ENCODE data around the gene TRAF1.

Gene TRAF1

DNA sequence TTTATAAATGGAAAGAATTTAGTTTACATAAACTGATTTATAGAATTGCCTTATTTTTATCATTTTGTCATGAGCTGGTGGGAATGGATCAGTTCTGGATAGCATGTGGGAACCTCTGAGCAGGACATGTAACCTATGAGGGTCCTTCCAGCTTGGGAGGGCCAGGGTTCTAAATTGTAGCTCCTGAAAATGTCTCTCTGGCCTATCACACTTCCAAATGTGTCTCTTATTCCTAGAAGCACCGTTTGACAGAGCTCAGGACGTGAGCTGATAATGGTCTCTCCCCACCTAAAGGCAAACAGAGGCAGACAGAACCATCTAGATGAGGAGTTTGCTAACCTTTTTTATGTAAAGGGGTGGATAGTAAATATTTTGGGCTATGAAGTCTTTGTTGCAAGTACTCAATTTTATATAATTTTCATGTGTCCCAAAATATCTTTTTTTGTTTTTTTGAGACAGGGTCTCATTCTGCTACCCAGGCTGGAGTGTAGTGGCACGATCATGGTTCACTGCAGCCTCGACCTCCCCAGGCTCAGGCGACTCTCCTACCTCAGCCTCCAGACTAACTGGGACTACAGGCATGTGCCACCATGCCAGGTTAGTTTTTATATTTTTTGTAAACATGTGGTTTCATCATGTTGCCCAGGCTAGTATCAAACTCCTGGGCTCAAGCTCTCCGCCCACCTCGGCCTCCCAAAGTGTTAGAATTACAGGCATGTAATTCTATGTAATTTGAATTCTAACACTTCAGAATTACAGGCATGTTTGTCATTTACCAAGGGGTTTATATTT lies 4.0 kb downstream of the TRAF1 start:
- no peak overlapping the region for H3K4me3 ChIP-seq (ENCODE audit: low read depth, low read length)

DNA sequence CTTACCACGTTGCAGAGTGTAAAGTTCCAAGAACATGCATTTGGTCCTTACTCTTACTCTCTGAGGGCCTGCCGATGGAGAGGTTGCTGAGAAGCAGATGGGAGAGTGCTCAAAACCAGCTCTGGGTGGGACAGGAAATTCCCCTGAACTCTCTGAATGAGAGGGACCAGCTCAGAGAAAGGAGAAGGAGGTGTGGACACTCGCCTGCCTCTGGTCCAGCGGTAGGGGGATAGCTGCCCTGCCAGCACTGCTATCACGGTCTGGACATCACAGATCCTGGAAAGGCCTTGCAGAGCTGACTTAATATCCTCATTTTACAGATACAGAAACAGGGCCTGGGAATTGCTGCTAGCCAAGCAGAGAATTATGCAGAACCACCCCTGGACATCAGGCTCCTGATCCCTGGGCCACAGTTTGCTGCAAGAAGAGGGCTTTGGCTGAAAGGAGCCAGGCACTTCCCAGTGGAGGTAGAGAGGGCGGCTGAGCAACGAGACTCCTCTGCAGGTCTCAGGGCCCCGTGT lies 4.9 kb downstream of the TRAF1 start:
- no peak overlapping the region for H3K4me3 ChIP-seq (ENCODE audit: low read depth, low read length)
- TF ChIP-seq, protein P1, sequence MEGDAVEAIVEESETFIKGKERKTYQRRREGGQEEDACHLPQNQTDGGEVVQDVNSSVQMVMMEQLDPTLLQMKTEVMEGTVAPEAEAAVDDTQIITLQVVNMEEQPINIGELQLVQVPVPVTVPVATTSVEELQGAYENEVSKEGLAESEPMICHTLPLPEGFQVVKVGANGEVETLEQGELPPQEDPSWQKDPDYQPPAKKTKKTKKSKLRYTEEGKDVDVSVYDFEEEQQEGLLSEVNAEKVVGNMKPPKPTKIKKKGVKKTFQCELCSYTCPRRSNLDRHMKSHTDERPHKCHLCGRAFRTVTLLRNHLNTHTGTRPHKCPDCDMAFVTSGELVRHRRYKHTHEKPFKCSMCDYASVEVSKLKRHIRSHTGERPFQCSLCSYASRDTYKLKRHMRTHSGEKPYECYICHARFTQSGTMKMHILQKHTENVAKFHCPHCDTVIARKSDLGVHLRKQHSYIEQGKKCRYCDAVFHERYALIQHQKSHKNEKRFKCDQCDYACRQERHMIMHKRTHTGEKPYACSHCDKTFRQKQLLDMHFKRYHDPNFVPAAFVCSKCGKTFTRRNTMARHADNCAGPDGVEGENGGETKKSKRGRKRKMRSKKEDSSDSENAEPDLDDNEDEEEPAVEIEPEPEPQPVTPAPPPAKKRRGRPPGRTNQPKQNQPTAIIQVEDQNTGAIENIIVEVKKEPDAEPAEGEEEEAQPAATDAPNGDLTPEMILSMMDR (IDR thresholded peaks at IDR 0.05; ENCODE audit: low read depth, low read length), result no peak

More for the DNA sequence above, 4.0 kb downstream of the TRAF1 start:
- TF ChIP-seq, protein P1 (IDR thresholded peaks at IDR 0.05; ENCODE audit: low read depth, low read length), result no peak

DNA sequence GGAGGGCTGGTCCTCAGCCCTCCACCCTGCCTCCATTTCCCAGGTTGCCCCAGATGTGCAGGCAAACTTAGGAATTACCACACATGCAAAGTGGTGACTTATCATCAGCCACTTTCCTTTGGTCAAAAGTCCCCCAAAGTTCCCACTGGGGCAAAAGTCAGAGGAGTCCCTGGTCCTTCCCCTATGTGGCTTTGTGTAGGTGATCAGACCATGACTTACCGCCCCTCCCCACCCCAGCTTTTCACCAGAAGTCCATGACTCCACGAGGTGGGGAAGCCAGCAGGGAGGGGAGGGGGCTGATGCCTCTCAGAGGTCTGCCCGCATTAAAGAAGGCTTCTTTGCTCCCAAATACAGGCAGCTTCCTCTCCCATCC lies 5.8 kb downstream of the TRAF1 start:
- TF ChIP-seq, protein P1 (IDR thresholded peaks at IDR 0.05; ENCODE audit: low read depth, low read length), result no peak
- no peak overlapping the region for H3K4me3 ChIP-seq (ENCODE audit: low read depth, low read length)

DNA sequence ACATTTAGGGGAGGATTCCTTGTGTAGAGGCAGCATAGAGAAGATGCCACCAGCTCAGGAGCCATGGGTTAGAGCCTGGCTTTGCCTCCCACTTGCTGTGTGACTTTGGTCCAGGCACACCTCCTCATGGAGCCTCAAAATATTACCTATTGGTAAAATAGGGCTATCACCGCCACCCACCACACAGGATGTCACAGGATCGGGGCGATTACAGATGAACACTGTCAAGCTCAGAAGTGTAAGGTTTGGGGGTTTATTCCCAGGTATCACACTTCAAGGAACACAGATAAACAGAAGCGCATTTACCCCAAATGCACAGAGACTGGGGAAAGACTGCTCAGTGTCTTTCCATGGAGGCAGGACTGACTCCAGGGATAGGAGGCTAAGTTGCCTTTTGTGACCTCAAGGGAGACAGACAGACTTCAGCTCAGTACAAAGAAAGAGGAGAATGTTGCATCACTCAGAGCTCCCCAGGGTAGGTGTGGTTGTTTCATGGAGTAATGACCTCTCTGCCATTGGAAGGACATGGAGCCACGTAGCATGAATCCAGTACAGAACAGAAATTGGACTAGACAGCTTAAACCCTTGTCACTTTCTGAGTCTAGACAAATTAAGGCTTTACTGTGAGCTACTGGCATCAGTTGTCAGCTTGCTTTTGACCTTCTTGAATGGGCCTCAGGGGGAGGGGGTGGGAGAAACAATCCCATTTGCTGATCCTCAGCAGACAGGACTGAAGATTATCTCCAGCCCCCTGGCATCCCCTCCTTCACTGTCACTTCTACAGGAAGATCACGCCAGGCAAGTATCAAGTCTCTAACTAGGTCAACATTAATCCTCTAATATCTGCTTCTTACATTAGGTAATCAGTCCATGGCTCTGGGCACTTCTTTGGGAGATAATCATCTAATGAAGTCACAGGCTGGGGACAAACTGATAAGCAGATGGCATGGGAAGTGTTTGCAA lies 6.5 kb downstream of the TRAF1 start:
- TF ChIP-seq, protein P1 (IDR thresholded peaks at IDR 0.05; ENCODE audit: low read depth, low read length), result no peak
- H3K4me3 ChIP-seq (ENCODE audit: low read depth, low read length), result no peak overlapping the region

DNA sequence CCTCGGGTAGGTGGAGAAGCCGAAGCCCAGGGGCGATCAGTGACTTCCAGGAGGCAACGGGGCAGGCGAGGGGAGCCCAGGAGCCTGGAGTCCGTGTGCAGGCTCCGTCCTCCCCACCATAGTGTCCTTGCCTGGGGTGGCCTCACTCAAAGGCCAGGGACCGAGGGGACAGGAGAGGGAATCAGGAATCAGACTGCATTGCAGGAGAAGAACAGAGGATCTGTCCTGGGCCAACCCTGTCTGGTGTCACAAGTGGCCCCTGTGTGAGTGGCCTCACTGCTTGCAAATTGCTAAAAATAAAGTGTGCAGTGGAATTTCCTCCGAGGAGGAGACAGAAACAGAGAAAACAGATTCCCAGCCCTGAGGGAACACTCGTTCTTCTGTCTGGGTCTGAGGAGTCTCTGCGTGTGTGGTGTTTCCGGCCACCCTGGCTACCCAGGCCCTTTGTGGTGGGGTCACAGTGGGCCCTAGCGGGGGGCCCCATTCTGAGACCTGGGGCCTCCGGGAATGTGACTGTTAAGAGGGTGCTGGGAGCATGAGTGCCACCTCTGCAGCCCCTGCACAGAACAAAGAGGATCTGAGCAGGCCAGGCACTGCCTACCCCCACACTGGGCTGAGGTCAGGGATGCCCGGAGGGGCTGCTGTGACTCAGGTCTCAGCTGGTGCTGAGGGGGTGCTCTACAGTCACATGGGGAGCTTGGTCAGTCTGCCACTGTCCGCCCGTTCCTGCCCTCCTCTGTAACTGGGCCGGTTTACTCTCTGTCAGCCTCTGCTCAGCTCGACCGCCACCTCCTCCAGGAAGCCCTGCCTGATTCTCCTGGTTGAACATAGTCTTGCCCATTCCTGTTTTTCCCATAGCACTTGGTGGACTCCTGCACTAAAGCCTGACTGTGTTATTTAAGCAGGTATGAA lies 7.4 kb downstream of the TRAF1 start:
- TF ChIP-seq, protein P1 (IDR thresholded peaks at IDR 0.05; ENCODE audit: low read depth, low read length), result no peak
- H3K4me3 ChIP-seq (ENCODE audit: low read depth, low read length), result no peak overlapping the region

DNA sequence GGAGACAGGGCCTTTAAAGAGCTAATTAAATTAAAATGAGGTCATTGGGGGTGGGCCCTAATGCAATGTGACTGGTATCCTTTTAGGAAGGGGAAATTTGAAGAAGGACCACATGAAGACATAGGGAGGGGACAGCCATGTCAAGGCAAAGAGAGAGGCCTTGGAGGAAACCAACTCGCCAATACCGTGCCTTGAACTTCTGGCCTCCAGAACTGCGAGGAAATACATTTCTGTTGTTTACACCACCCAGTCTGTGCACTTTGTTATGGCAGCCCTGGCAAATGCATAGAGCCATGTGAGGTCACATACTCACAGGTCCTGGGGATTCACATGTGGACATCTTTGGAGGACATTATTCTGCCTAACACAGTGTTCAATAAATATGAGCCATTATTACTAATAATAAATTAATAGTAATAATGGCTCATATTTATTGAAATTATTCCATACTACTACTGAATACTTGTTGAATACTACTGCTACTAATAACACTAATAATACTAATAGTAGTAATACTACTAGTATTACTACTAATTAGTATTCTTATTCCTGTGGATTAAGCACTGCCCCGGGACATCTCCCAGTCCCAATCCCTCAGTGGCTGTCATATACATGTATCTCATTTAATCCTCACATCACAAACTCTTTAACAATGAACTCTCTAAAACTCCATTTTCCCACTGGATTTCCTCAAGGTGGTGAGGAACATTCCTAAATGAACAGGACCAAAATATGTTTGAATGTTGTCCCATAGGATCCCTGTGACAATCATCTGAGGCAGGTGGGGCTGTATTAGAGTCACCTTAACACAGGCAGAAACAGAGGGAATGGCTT lies 8.4 kb downstream of the TRAF1 start:
- H3K4me3 ChIP-seq (ENCODE audit: low read depth, low read length), result no peak overlapping the region
- TF ChIP-seq, protein P1 (IDR thresholded peaks at IDR 0.05; ENCODE audit: low read depth, low read length), result no peak

Data from WI38 (cell line).